ENCODE data around the gene RAET1E.
"Not testable (repeated sequence)": the region's sequence is repeated elsewhere in the genome, so short reads cannot be mapped to it uniquely, and the experiment has no call there.

The RAET1E gene

GRCh38 chr6:149888659-149889058, 9.3 kb downstream of the RAET1E start:
- no peak for DNase-seq

- no peak for DNase-seq
Observed at GRCh38 chr6:149888093-149888492, 9.8 kb downstream of the RAET1E start.

- DNase-seq, result no peak
Observed at GRCh38 chr6:149887343-149887742, 10.6 kb downstream of the RAET1E start.

- no peak for DNase-seq
Observed at GRCh38 chr6:149885888-149886287, 12.0 kb downstream of the RAET1E start.

- DNase-seq, result no peak
Observed at GRCh38 chr6:149884617-149885016, 13.3 kb downstream of the RAET1E start.

GRCh38 chr6:149884215-149884614, 13.7 kb downstream of the RAET1E start:
- no peak for DNase-seq

GRCh38 chr6:149881860-149882259, 16.1 kb downstream of the RAET1E start:
- no peak for DNase-seq

GRCh38 chr6:149881066-149881766, 16.7 kb downstream of the RAET1E start:
- no peak for DNase-seq

- DNase-seq, result no peak
Observed at GRCh38 chr6:149877659-149878058, 20.3 kb downstream of the RAET1E start.

GRCh38 chr6:149876241-149876933, 21.5 kb downstream of the RAET1E start:
- DNase-seq, result no peak

- no peak for DNase-seq
Observed at GRCh38 chr6:149872233-149872632, 25.7 kb downstream of the RAET1E start.

- no peak for DNase-seq
Observed at GRCh38 chr6:149871182-149871581, 26.7 kb downstream of the RAET1E start.

GRCh38 chr6:149869275-149869892, 28.5 kb downstream of the RAET1E start:
- DNase-seq, result no peak

- no peak for DNase-seq
Observed at GRCh38 chr6:149867876-149868640, 29.9 kb downstream of the RAET1E start.

GRCh38 chr6:149864578-149865535, 33.1 kb downstream of the RAET1E start:
- peak; percentile 79 for DNase-seq

GRCh38 chr6:149863698-149864577, 34.0 kb downstream of the RAET1E start, which contains the start of gene LRP11:
TSS of gene LRP11 (minus strand) at chr6:149864359. CDS start at chr6:149864020, 339 bp downstream.
- peak; percentile 95 for DNase-seq

- DNase-seq, result peak; percentile 82
Observed at GRCh38 chr6:149862922-149863697, 34.8 kb downstream of the RAET1E start.

GRCh38 chr6:149862424-149862738, 35.5 kb downstream of the RAET1E start:
- DNase-seq, result not testable (repeated sequence)

- no peak for DNase-seq
Observed at GRCh38 chr6:149861603-149862423, 36.1 kb downstream of the RAET1E start.

Measured in NCI-H146 (cell line).